CD4-positive, alpha-beta memory T cell (primary cell): ENCODE data around the gene ATRNL1. TPM values are rescaled to one million over a fixed set of nuclear protein-coding genes. Genes with fewer than 3 reads are reported as not detected.

ENCODE experiments used
- CTCF ChIA-PET: fragments of 350-600 bp; sonication (Branson Sonifier 250); formaldehyde crosslinking; loops from one replicate; lab custom pipeline; 2021; ENCODE audit warnings: inconsistent platforms; ENCODE audit not compliant: partially characterized antibody; lab: Charles Lee
- POLR2A ChIA-PET: fragments of 350-600 bp; sonication (Branson Sonifier 250); formaldehyde crosslinking; loops from one replicate; lab custom pipeline; 2021; ENCODE audit not compliant: partially characterized antibody; lab: Charles Lee
- DNase-seq, 5 donors: peaks; one replicate each; pipeline versions ENCODE4 v3.0.0 to v3.0.0-alpha.2; 2020 to 2022; ENCODE audit warnings: mixed read lengths in 1 of 5
- H3K27ac ChIP-seq: one replicate; pipeline ENCODE4 v1.7.0; 2013; ENCODE audit warnings: low read depth, low read length
- H3K27me3 ChIP-seq: 2 replicates; pipeline ENCODE4 v1.7.0; 2013; ENCODE audit warnings: mild to moderate bottlenecking, low read length, moderate library complexity; ENCODE audit not compliant: insufficient read depth
- H3K36me3 ChIP-seq: 2 replicates; pipeline ENCODE4 v1.7.0; 2013; ENCODE audit warnings: mild to moderate bottlenecking, low read length, moderate library complexity; ENCODE audit not compliant: insufficient read depth
- H3K4me1 ChIP-seq: 2 replicates; pipeline ENCODE4 v1.7.0; 2013; ENCODE audit warnings: mild to moderate bottlenecking, low read length, moderate library complexity; ENCODE audit not compliant: insufficient read depth
- H3K4me3 ChIP-seq, 2 donors: one replicate each; pipeline ENCODE4 v1.7.0; 2013; ENCODE audit warnings: low read length in 2 of 2, mild to moderate bottlenecking in 1 of 2
- H3K9me3 ChIP-seq, 2 donors: one replicate each; pipeline ENCODE4 v1.7.0; 2013; ENCODE audit warnings: low read length in 2 of 2, control low read depth in 1 of 2; ENCODE audit not compliant: control insufficient read depth in 1 of 2
- H3K27ac Mint-ChIP-seq, 7 donors: one replicate each; pipeline ENCODE4 v1.8.0; 2020 to 2021; ENCODE audit warnings: mixed read lengths in 7 of 7, mild to moderate bottlenecking in 6 of 7, inconsistent platforms in 3 of 7, moderate library complexity in 3 of 7
- H3K27me3 Mint-ChIP-seq, 2 donors: one replicate each; pipeline ENCODE4 v1.8.0; 2020 to 2021; ENCODE audit warnings: mixed read lengths in 2 of 2
- H3K36me3 Mint-ChIP-seq, 2 donors: one replicate each; pipeline ENCODE4 v1.8.0; 2020 to 2021; ENCODE audit warnings: mixed read lengths in 2 of 2, inconsistent platforms in 1 of 2, mild to moderate bottlenecking in 1 of 2
- H3K4me1 Mint-ChIP-seq, 4 donors: one replicate each; pipeline ENCODE4 v1.8.0; 2020 to 2021; ENCODE audit warnings: mixed read lengths in 4 of 4, mild to moderate bottlenecking in 1 of 4
- H3K4me3 Mint-ChIP-seq, 8 donors: one replicate each; pipeline ENCODE4 v1.8.0; 2020 to 2021; ENCODE audit warnings: mixed read lengths in 8 of 8, mild to moderate bottlenecking in 7 of 8, moderate library complexity in 6 of 8, inconsistent platforms in 3 of 8
- H3K9me3 Mint-ChIP-seq, 8 donors: one replicate each; pipeline ENCODE4 v1.8.0; 2020 to 2021; ENCODE audit warnings: mixed read lengths in 8 of 8, mild to moderate bottlenecking in 5 of 8, inconsistent platforms in 3 of 8, moderate library complexity in 1 of 8
- intact Hi-C: fragments of 100-400 bp; cut with micrococcal nuclease; formaldehyde crosslinking; loops from one replicate; pipeline ENCODE4 v1.15.1; 2023
- polyA plus RNA-seq, 2 donors: library from polyadenylated mRNA; unstranded; fragments of 300-500 nt; fragmentation: Illumina TruSeq; gene quantifications; one replicate each; pipeline ENCODE4 v1.2.3, GENCODE V29; 2021
- total RNA-seq, 2 experiments: library from RNA; stranded (reverse); gene quantifications; one replicate each; pipeline ENCODE4 v1.2.3, GENCODE V29; 2021

ATRNL1 gene
- total and polyA plus RNA-seq, 4 experiments from 2014 or later = 0.23 to 0.50 TPM; not detected in 2

- no peak for DNase-seq
- ChIA-PET CTCF (no interaction called here), POLR2A (no interaction called here)
- H3K27ac Mint-ChIP-seq = no peak overlapping the region
- H3K4me3 ChIP-seq = no peak overlapping the region
- intact Hi-C loops = no loop called here
- H3K9me3 Mint-ChIP-seq = peaks cover 0 to 9% (median 3%) of the 10 kb centered on the region in 8 donors
- H3K36me3 ChIP-seq = no peaks in the 10 kb centered on the region
- H3K4me1 ChIP-seq = no peaks in the 10 kb centered on the region
- H3K27ac ChIP-seq = no peak overlapping the region
- H3K27me3 ChIP-seq = no peaks in the 10 kb centered on the region
- no peaks in the 10 kb centered on the region for H3K36me3 Mint-ChIP-seq
- H3K4me1 Mint-ChIP-seq = no peaks in the 10 kb centered on the region
- no peaks in the 10 kb centered on the region for H3K9me3 ChIP-seq
- no peak overlapping the region for H3K4me3 Mint-ChIP-seq
- H3K27me3 Mint-ChIP-seq = no peaks in the 10 kb centered on the region
Observed at GRCh38 chr10:115884331-115884730, 791.2 kb downstream of the ATRNL1 start.

- POLR2A ChIA-PET = no interaction called here
- Histone ChIP-seq H3K27me3 (no peaks in the 10 kb centered on the region), H3K9me3 (no peaks in the 10 kb centered on the region), H3K27ac (no peak overlapping the region), H3K4me3 (no peak overlapping the region), H3K36me3 (no peaks in the 10 kb centered on the region), H3K4me1 (no peaks in the 10 kb centered on the region)
- H3K9me3 Mint-ChIP-seq = peaks cover 0 to 4% (median 2%) of the 10 kb centered on the region in 8 donors
- CTCF ChIA-PET = no interaction called here
- no peak overlapping the region for H3K27ac Mint-ChIP-seq
- no peaks in the 10 kb centered on the region for H3K27me3 Mint-ChIP-seq
- intact Hi-C loops = no loop called here
- no peaks in the 10 kb centered on the region for H3K36me3 Mint-ChIP-seq
- H3K4me1 Mint-ChIP-seq = no peaks in the 10 kb centered on the region
- no peak overlapping the region for H3K4me3 Mint-ChIP-seq
- no peak for DNase-seq
Observed at GRCh38 chr10:115895166-115895565, 802.0 kb downstream of the ATRNL1 start.

GRCh38 chr10:115898242-115898641 is 805.1 kb downstream of the ATRNL1 start:
- H3K4me3 ChIP-seq = no peak overlapping the region
- no peak overlapping the region for H3K27ac ChIP-seq
- H3K4me3 Mint-ChIP-seq = no peak overlapping the region
- peaks cover 0 to 4% (median 3%) of the 10 kb centered on the region in 8 donors for H3K9me3 Mint-ChIP-seq
- no peaks in the 10 kb centered on the region for H3K27me3 ChIP-seq
- no peaks in the 10 kb centered on the region for H3K36me3 ChIP-seq
- no peak for DNase-seq
- POLR2A ChIA-PET = no interaction called here
- no peaks in the 10 kb centered on the region for H3K9me3 ChIP-seq
- H3K4me1 ChIP-seq = no peaks in the 10 kb centered on the region
- intact Hi-C loops = no loop called here
- no peaks in the 10 kb centered on the region for H3K4me1 Mint-ChIP-seq
- no peak overlapping the region for H3K27ac Mint-ChIP-seq
- CTCF ChIA-PET = no interaction called here
- no peaks in the 10 kb centered on the region for H3K36me3 Mint-ChIP-seq
- no peaks in the 10 kb centered on the region for H3K27me3 Mint-ChIP-seq

- intact Hi-C loops = no loop called here
- Histone ChIP-seq H3K4me1 (no peaks in the 10 kb centered on the region), H3K27me3 (no peaks in the 10 kb centered on the region), H3K36me3 (no peaks in the 10 kb centered on the region), H3K9me3 (no peaks in the 10 kb centered on the region), H3K27ac (no peak overlapping the region), H3K4me3 (no peak overlapping the region)
- ChIA-PET POLR2A (no interaction called here), CTCF (no interaction called here)
- no peak for DNase-seq
- Mint-ChIP-seq H3K4me3 (no peak overlapping the region), H3K27ac (no peak overlapping the region), H3K4me1 (no peaks in the 10 kb centered on the region), H3K27me3 (no peaks in the 10 kb centered on the region), H3K36me3 (no peaks in the 10 kb centered on the region), H3K9me3 (peaks cover 0 to 5% (median 0%) of the 10 kb centered on the region in 8 donors)
Observed at GRCh38 chr10:115902596-115902995, 809.4 kb downstream of the ATRNL1 start.

GRCh38 chr10:115903207-115903606 is 810.0 kb downstream of the ATRNL1 start:
- ChIA-PET CTCF (no interaction called here), POLR2A (no interaction called here)
- Histone ChIP-seq H3K27me3 (no peaks in the 10 kb centered on the region), H3K36me3 (no peaks in the 10 kb centered on the region), H3K9me3 (no peaks in the 10 kb centered on the region), H3K4me1 (no peaks in the 10 kb centered on the region), H3K4me3 (no peak overlapping the region), H3K27ac (no peak overlapping the region)
- intact Hi-C loops = no loop called here
- no peaks in the 10 kb centered on the region for H3K36me3 Mint-ChIP-seq
- DNase-seq = no peak
- H3K4me3 Mint-ChIP-seq = no peak overlapping the region
- H3K4me1 Mint-ChIP-seq = no peaks in the 10 kb centered on the region
- H3K27me3 Mint-ChIP-seq = no peaks in the 10 kb centered on the region
- H3K27ac Mint-ChIP-seq = no peak overlapping the region
- peaks cover 0 to 5% (median 0%) of the 10 kb centered on the region in 8 donors for H3K9me3 Mint-ChIP-seq

GRCh38 chr10:115903845-115904244 is 810.7 kb downstream of the ATRNL1 start:
- no peaks in the 10 kb centered on the region for H3K36me3 ChIP-seq
- no peak overlapping the region for H3K27ac ChIP-seq
- CTCF ChIA-PET = no interaction called here
- H3K27ac Mint-ChIP-seq = no peak overlapping the region
- intact Hi-C loops = no loop called here
- H3K27me3 ChIP-seq = no peaks in the 10 kb centered on the region
- H3K36me3 Mint-ChIP-seq = no peaks in the 10 kb centered on the region
- H3K27me3 Mint-ChIP-seq = no peaks in the 10 kb centered on the region
- no peak overlapping the region for H3K4me3 ChIP-seq
- peaks cover 0 to 5% (median 0%) of the 10 kb centered on the region in 8 donors for H3K9me3 Mint-ChIP-seq
- no peak overlapping the region for H3K4me3 Mint-ChIP-seq
- H3K4me1 ChIP-seq = no peaks in the 10 kb centered on the region
- DNase-seq = no peak
- POLR2A ChIA-PET = no interaction called here
- no peaks in the 10 kb centered on the region for H3K9me3 ChIP-seq
- H3K4me1 Mint-ChIP-seq = no peaks in the 10 kb centered on the region

GRCh38 chr10:115909037-115909436 is 815.9 kb downstream of the ATRNL1 start:
- Histone ChIP-seq H3K9me3 (no peaks in the 10 kb centered on the region), H3K4me1 (no peaks in the 10 kb centered on the region), H3K27ac (no peak overlapping the region), H3K4me3 (no peak overlapping the region), H3K36me3 (no peaks in the 10 kb centered on the region), H3K27me3 (no peaks in the 10 kb centered on the region)
- Mint-ChIP-seq H3K4me3 (no peak overlapping the region), H3K36me3 (no peaks in the 10 kb centered on the region), H3K27ac (no peak overlapping the region), H3K27me3 (no peaks in the 10 kb centered on the region), H3K4me1 (no peaks in the 10 kb centered on the region), H3K9me3 (peaks cover 0 to 6% (median 2%) of the 10 kb centered on the region in 8 donors)
- DNase-seq = no peak
- ChIA-PET POLR2A (no interaction called here), CTCF (no interaction called here)
- intact Hi-C loops = no loop called here
